ENCODE data around the gene RAB11FIP4.

RAB11FIP4 gene

DNA sequence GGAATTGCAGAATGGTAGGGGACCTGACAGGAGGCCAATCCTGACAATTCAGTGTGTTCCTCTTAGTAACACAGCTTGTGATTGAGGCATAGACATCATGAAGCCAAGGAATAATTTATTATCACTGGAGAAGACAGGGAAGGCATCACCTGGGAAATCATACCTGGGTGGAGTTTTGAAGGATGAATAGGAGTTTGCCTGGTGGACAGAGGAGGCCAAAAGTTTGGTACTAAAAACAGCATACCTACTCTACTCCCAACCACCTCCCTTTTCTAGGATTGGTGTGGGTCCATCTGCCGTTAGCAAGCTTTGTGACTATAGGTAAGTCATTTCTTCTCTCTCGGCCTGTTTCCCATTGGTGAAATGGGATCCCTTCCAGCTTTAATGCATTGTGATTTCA is 88.0 kb downstream of the RAB11FIP4 start:
- no peak for TF ChIP-seq POLR2AphosphoS5 (IDR thresholded peaks at IDR 0.05; ENCODE audit: low read depth, low read length)
- TF ChIP-seq SIN3A (IDR thresholded peaks at IDR 0.05; ENCODE audit: borderline replicate concordance, insufficient read depth, low read length): no peak
- TF ChIP-seq FOXP2 (optimal IDR thresholded peaks at IDR 0.05; ENCODE audit: borderline replicate concordance, extremely low read depth, extremely low read length, insufficient read depth): no peak
- TF ChIP-seq TAF1 (IDR thresholded peaks at IDR 0.05; ENCODE audit: borderline replicate concordance, insufficient read depth, low read length): no peak
- TF ChIP-seq, protein P1, sequence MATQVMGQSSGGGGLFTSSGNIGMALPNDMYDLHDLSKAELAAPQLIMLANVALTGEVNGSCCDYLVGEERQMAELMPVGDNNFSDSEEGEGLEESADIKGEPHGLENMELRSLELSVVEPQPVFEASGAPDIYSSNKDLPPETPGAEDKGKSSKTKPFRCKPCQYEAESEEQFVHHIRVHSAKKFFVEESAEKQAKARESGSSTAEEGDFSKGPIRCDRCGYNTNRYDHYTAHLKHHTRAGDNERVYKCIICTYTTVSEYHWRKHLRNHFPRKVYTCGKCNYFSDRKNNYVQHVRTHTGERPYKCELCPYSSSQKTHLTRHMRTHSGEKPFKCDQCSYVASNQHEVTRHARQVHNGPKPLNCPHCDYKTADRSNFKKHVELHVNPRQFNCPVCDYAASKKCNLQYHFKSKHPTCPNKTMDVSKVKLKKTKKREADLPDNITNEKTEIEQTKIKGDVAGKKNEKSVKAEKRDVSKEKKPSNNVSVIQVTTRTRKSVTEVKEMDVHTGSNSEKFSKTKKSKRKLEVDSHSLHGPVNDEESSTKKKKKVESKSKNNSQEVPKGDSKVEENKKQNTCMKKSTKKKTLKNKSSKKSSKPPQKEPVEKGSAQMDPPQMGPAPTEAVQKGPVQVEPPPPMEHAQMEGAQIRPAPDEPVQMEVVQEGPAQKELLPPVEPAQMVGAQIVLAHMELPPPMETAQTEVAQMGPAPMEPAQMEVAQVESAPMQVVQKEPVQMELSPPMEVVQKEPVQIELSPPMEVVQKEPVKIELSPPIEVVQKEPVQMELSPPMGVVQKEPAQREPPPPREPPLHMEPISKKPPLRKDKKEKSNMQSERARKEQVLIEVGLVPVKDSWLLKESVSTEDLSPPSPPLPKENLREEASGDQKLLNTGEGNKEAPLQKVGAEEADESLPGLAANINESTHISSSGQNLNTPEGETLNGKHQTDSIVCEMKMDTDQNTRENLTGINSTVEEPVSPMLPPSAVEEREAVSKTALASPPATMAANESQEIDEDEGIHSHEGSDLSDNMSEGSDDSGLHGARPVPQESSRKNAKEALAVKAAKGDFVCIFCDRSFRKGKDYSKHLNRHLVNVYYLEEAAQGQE (IDR thresholded peaks at IDR 0.05; ENCODE audit: insufficient read depth in 1 of 2, low read depth in 2 of 2, low read length in 2 of 2): no peak

- TF ChIP-seq, protein P1 (IDR thresholded peaks at IDR 0.05; ENCODE audit: insufficient read depth in 1 of 2, low read depth in 2 of 2, low read length in 2 of 2): no peak
- TF ChIP-seq TAF1 (IDR thresholded peaks at IDR 0.05; ENCODE audit: borderline replicate concordance, insufficient read depth, low read length): no peak
- TF ChIP-seq FOXP2 (optimal IDR thresholded peaks at IDR 0.05; ENCODE audit: borderline replicate concordance, extremely low read depth, extremely low read length, insufficient read depth): no peak
- no peak for TF ChIP-seq POLR2AphosphoS5 (IDR thresholded peaks at IDR 0.05; ENCODE audit: low read depth, low read length)
- TF ChIP-seq SIN3A (IDR thresholded peaks at IDR 0.05; ENCODE audit: borderline replicate concordance, insufficient read depth, low read length): no peak
These were observed 88.6 kb downstream of the RAB11FIP4 start for GRCh38 chr17:31480067-31480466.

DNA sequence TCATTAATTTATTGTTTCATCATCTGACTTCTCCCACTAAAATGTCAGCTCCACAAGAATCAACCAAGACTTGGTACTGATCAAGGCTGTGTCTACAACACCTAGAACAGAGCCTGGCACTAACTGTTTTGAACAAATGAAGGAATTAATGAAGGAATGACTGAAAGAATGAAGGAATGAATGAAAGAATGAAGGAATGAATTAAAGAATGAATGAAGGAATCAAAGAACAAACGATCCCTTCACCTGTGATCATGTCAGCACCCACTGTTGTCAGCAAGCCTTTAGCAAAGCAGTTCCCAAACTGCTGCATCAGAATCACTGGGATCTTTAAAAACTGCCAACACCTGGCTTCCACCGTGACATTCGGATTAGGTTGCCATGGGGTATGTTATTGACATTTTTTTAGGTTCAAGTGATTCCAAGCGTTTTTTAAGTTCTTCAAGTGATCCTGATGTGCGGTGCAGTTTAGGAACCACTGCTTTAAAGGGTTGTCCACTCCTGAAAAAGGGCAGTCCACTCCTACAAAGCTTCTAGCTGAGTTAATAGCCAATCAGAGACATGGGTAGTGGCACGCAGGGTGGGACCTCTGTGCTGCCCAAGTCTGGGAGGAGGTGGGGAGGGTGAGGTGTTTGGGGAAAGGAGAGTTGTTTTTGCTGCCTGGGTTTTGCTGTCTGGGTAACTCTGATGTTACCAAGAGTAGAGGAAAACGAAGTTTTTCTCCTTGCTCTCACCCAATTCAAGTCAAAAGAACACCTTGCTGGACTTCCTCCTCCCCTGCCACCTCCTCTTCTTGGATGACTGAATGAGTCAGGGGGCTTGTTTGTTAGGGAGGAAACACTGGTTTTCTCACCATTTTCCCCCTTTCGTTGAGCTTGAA is 89.7 kb downstream of the RAB11FIP4 start:
- TF ChIP-seq, protein P1 (IDR thresholded peaks at IDR 0.05; ENCODE audit: insufficient read depth in 1 of 2, low read depth in 2 of 2, low read length in 2 of 2): no peak
- TF ChIP-seq SIN3A (IDR thresholded peaks at IDR 0.05; ENCODE audit: borderline replicate concordance, insufficient read depth, low read length): no peak

GRCh38 chr17:31481783-31482081 is 90.3 kb downstream of the RAB11FIP4 start:
- TF ChIP-seq FOXP2 (optimal IDR thresholded peaks at IDR 0.05; ENCODE audit: borderline replicate concordance, extremely low read depth, extremely low read length, insufficient read depth): no peak
- no peak for TF ChIP-seq POLR2AphosphoS5 (IDR thresholded peaks at IDR 0.05; ENCODE audit: low read depth, low read length)
- no peak for TF ChIP-seq TAF1 (IDR thresholded peaks at IDR 0.05; ENCODE audit: borderline replicate concordance, insufficient read depth, low read length)
- TF ChIP-seq, protein P1 (IDR thresholded peaks at IDR 0.05; ENCODE audit: insufficient read depth in 1 of 2, low read depth in 2 of 2, low read length in 2 of 2): no peak
- no peak for TF ChIP-seq SIN3A (IDR thresholded peaks at IDR 0.05; ENCODE audit: borderline replicate concordance, insufficient read depth, low read length)

All from PFSK-1 (cell line).